GM12872 (cell line): ENCODE results near the gene RBM28.

Experiments
- CTCF ChIP-seq: IDR thresholded peaks from 3 replicates; pipeline ENCODE4 v1.5.1; 2011; ENCODE audit warnings: low read depth, mild to moderate bottlenecking, low read length, moderate library complexity; ENCODE audit not compliant: insufficient read depth

Gene RBM28

DNA sequence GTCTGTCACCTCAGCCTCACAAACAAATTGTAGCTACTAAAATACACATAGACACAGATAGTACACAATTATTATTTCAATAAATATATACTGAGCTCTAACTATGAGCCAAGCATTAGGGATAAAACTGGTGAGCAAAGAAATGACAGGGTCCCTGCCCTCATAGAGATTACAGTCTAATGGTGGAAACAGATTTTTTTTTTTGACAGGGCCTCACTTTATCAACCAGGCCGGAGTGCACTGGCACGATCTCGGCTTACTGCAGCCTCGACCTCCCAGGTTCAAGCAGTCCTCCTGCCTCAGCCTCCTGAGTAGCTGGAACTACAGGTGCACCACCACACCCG lies 695 bp upstream of the RBM28 start:
- no peak for TF ChIP-seq CTCF

DNA sequence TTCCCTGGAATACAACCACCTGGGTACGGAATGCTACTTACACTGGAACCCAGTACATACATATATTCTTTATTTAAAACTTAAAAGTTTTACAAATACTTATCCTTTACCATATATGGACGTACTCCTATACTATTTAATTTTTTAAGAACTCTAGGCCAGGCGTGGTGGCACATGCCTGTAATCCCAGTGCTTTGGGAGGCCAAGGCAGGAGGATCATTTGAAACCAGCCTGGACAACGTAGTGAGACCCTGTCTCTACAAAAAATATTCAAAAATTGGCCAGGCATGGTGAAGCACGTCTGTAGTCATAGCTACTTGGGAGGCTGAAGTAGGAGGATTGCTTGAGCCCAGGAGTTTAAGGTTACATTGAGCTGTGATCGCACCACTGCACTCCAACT lies 2.0 kb downstream of the RBM28 start:
- no peak for TF ChIP-seq CTCF

- no peak for TF ChIP-seq CTCF
Observed at GRCh38 chr7:128335730-128336129, 8.0 kb downstream of the RBM28 start.

DNA sequence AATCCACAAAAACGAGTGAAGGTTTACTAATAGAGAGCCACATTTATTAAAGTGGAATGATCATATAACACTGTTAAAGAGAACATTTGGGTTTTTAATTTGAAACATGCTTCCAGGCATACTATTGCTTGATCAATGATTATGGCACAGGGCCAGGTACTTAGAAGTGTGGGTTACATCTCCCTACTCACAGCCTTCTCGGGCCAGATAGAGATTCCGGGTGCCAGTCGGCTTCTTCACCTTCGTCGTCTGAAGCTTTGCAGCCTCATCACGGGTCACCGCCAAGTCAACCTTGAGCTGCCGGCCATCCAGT lies 19.4 kb downstream of the RBM28 start:
- TF ChIP-seq CTCF = no peak

- TF ChIP-seq CTCF = no peak
Observed at GRCh38 chr7:128323459-128324367, 20.0 kb downstream of the RBM28 start.

DNA sequence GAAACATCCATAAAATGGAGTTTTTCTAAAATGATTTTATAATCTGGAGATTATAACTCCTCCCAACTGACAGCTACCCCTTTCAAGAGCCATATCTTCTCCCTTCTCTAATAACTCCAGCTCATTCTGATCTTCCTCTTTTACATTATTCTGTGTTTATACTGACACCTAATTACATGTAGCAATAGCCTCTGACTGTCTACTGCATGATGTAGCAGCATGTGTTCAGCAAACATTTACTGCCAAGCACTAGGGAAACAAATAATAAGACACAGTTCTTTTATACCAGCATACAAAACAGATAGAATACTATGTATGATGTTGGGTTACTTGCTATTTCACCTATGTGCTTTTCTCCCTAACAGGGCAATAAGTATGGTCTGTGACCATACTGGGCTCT lies 20.7 kb downstream of the RBM28 start:
- TF ChIP-seq CTCF = no peak

DNA sequence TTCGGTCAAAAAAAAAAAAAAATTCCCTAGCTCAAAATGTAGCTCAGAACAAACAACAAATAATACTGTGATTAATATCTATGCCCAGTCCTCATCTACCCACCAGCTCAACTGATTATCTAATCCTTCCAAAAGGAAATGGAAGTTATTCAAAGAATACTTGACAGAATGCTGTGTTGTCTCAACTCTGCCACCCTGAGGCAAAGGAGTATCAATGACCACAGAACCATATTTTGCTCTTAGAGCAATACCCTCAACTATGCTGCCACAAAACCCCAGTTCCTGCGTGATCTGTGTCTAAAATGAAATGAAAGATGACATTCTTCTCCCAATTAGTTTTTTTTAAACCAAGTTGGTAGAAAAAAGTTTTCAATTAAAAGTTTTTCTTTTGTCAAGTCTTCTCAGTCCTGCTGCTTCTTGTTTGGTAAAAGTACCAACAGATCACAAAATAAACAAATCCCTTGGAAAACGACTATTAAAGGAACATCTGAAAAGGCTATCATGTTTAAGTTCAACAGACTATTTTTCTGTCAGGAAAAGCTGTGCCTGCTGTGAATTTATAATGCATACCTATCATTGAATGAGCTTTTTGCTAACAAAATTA lies 21.6 kb downstream of the RBM28 start:
- TF ChIP-seq CTCF = peak; percentile 30; the same call in 1 of the 3 replicates
